Esophagus muscularis mucosa (tissue), 3 donors: ENCODE measurements around the gene CLUH.

Experiments
- CTCF ChIP-seq, 3 experiments: fragments of 200-600 bp in 2 of 3; fragments of 450-650 bp in 1 of 3; sonication (generic) in 2 of 3; IDR thresholded peaks; one replicate each; pipeline ENCODE4 v1.5.1; 2017 to 2019; ENCODE audit warnings: antibody characterized with exemption in 3 of 3, mild to moderate bottlenecking in 2 of 3, moderate library complexity in 1 of 3
- POLR2A ChIP-seq: fragments of 450-650 bp; IDR thresholded peaks from one replicate; pipeline ENCODE4 v1.6.1; 2017; ENCODE audit warnings: antibody characterized with exemption, moderate library complexity, mild to moderate bottlenecking, low read depth

- TF ChIP-seq CTCF (IDR thresholded peaks at IDR 0.05): no peak
- TF ChIP-seq POLR2A: no peak
Observed at GRCh38 chr17:2758870-2759269, 47.3 kb upstream of the CLUH start.
